GM10266 (cell line): ENCODE measurements around the gene PLEKHG5.

ENCODE experiments used
- DNase-seq: peaks from one replicate; pipeline ENCODE4 v3.0.0; 2012; ENCODE audit errors: extremely low spot score
- TF ChIP-seq, protein P1 (sequence below): IDR thresholded peaks from 2 replicates; pipeline ENCODE4 v1.5.1; 2012; ENCODE audit warnings: mild to moderate bottlenecking, low read depth; ENCODE audit not compliant: control insufficient read depth, insufficient read depth; ENCODE audit errors: missing control alignments

The PLEKHG5 gene

GRCh38 chr1:6507037-6507428, 15.6 kb upstream of the PLEKHG5 start:
- no peak for DNase-seq
- TF ChIP-seq, protein P1, sequence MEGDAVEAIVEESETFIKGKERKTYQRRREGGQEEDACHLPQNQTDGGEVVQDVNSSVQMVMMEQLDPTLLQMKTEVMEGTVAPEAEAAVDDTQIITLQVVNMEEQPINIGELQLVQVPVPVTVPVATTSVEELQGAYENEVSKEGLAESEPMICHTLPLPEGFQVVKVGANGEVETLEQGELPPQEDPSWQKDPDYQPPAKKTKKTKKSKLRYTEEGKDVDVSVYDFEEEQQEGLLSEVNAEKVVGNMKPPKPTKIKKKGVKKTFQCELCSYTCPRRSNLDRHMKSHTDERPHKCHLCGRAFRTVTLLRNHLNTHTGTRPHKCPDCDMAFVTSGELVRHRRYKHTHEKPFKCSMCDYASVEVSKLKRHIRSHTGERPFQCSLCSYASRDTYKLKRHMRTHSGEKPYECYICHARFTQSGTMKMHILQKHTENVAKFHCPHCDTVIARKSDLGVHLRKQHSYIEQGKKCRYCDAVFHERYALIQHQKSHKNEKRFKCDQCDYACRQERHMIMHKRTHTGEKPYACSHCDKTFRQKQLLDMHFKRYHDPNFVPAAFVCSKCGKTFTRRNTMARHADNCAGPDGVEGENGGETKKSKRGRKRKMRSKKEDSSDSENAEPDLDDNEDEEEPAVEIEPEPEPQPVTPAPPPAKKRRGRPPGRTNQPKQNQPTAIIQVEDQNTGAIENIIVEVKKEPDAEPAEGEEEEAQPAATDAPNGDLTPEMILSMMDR, result no peak

DNA sequence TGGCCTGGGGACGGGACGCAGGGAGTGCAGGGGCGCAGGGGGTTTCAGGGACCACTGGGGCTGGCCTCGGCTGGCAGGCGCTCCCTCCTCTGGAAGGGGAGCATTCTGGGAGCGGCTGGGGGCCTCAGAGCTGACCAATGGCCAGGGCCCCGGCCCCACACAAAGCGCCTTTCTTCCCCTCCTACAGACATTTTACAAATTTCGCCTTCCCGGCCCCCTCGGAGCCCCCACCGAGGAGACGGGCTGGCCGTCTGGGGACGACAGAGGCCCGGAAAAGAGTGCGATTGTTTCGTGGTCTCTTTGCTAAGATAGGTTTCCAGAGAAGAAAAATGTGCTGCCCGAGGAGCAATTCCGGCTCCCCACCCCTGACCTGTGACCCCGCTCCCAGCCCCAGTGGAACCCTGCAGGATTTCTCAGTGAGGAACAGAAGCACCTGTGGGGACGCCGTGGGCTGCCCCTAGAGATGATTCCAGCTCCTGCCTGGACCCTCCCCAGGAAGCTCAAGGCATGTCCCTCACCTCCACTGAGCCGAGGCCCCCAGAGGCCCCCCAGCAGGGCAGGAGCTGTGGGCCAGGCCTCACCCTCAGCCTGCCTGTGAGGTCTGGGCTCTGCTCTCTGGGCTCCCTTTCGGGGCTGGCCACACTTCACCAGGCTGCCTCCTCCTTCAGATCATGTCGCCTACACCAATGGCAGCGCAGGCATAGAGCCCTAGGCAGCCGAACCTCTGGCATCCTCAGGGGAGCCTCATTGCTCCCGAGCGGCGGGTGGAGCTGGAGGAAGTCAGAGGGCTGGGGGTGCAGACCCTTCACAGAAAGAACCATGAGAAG, 15.0 kb upstream of the PLEKHG5 start:
- TF ChIP-seq, protein P1, result no peak
- DNase-seq, result no peak

GRCh38 chr1:6505367-6506209, 14.1 kb upstream of the PLEKHG5 start:
- DNase-seq, result no peak
- TF ChIP-seq, protein P1, result no peak

DNA sequence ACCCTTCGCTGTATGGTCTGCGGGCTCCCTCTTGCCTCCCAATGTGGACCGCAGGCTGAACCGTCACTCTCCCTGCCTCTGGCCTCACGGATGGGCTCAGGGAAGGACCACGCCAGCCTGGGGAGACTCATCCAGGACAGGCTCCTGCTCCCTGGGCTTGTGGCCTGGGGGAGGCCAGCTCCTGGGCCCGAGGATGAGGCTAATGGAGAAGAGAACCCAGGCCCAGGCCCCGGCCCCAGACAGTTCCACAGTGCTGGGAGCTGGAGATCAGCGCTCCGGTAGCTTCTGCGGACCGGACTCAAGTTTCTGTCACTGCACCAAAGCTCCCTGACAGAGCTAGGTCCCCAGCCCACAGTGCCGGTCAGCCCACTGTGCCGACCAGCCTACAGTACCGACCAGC, 13.4 kb upstream of the PLEKHG5 start:
- TF ChIP-seq, protein P1, result no peak
- DNase-seq, result no peak

DNA sequence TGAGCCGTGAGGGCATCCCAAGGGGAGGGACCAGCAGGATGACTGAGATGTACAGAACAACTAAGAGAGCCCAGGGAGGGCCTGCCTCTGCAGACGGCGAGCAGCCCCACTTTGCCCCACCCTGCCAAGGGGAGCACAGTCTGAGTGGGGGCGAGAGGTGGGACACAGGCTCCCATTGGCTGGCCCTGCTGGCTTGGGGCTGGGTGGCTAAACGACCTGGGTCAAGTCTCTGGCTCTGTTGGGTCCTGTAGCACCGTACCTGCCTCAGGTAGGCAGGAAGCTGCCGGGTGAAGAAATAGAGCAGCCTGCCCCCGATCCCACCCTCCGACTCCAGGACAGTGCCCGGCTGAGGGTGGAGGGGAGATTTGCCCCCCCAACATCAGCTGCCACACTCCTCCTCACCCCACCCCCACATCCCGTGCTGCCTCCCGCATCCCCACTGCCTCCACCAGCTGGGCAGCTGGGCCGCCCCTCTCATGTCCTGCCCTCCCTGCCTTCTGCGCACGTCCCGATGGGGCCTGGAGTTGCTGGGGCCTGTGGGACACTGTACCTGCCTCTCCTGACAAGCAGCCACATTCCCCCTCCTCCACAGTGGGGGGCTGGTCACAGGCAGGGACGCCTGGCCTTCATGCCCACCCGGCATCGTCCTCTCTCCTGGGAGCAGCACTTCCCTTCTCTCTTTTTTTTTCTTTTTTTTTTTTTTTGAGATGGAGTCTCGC, 12.6 kb upstream of the PLEKHG5 start:
- TF ChIP-seq, protein P1, result no peak
- no peak for DNase-seq

DNA sequence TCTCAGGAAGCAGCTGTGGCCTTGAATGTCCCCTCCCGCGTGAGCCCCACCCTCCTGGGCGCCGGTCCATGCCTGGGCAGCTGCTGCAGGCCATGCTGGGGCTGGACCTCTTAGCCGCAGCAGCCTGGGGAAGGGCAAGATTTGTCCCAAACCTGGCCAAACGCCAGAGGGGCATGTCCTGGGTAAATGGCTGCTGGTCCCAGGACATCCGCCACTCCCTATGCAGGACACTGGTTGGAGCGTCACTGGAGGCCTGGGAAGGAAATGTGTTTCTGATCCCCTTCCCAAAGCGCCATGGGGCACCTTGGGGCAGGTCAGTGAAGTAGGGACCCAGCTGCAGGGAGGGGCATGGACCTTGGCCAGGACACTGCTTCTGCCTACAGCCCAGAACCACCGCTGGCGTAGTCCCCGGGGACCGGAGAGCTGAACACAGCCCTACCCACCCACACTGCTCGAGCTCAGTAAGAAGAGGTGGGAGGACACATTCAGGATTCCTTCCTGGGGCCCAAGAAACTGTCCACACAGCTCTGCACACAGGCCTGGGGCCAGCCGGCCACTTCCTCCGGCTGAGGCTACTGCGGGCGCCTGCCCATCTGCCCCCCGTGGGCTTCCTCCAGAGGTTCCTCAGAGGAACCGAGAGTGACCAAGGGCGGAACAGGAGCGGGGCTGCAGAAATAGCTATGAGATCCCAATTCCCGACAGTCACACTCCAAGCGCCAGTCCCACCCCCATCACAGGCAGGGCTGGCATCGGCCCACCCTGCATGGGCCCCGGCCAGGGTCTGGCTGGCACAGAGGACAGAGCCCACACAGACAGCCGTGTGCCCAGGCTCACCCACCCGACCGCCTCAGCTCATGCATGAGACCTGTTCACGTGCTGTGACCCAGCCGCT, 10.8 kb upstream of the PLEKHG5 start:
- TF ChIP-seq, protein P1, result no peak
- DNase-seq, result no peak
